Colonic mucosa (tissue), 4 donors: ENCODE data around the gene TLE4. TPM values are rescaled to one million over a fixed set of nuclear protein-coding genes. Genes with fewer than 3 reads are reported as not detected.

Experiments used
- DNase-seq: peaks from one replicate; pipeline ENCODE4 v3.0.0-alpha.2; 2020
- H3K27ac ChIP-seq: fragments of 200-600 bp; one replicate; pipeline ENCODE4 v1.8.0; 2021
- H3K27me3 ChIP-seq: fragments of 200-600 bp; one replicate; pipeline ENCODE4 v1.8.0; 2021
- H3K36me3 ChIP-seq: fragments of 200-600 bp; one replicate; pipeline ENCODE4 v1.8.0; 2021
- H3K4me1 ChIP-seq: fragments of 200-600 bp; one replicate; pipeline ENCODE4 v1.8.0; 2021; ENCODE audit warnings: mild to moderate bottlenecking
- H3K4me3 ChIP-seq: fragments of 200-600 bp; one replicate; pipeline ENCODE4 v1.8.0; 2021
- H3K9ac ChIP-seq, 2 donors: one replicate each; pipeline ENCODE4 v1.7.0; 2013; ENCODE audit warnings: control low read depth in 2 of 2, low read depth in 2 of 2, low read length in 2 of 2
- H3K9me3 ChIP-seq: fragments of 200-600 bp; one replicate; pipeline ENCODE4 v1.8.0; 2021
- CTCF ChIP-seq: fragments of 200-600 bp; IDR thresholded peaks from one replicate; pipeline ENCODE4 v1.8.0; 2022; ENCODE audit warnings: antibody characterized with exemption, mild to moderate bottlenecking
- intact Hi-C: fragments of 100-400 bp; cut with DNase I; formaldehyde crosslinking; loops from one replicate; pipeline ENCODE4 v1.14.1; 2022
- total RNA-seq, 2 donors: library from RNA; stranded (reverse); fragmentation: NEBNext Ultra II Directional in 1 of 2; extraction: Animal tissue kit (Norgen Biotek cat#: 25700) in 1 of 2; gene quantifications; one replicate each; pipeline ENCODE4 v1.2.1, GENCODE V29; 2021
- donor health status: healthy.
- donor health status: DM: no; HTN: no; CAD: no.
- donor health status: DM: no; HTN: no; CAD: no.

TLE4 gene
- total RNA-seq, 2 donors from 2014 or later, result 8.0 to 17.6 TPM

DNA sequence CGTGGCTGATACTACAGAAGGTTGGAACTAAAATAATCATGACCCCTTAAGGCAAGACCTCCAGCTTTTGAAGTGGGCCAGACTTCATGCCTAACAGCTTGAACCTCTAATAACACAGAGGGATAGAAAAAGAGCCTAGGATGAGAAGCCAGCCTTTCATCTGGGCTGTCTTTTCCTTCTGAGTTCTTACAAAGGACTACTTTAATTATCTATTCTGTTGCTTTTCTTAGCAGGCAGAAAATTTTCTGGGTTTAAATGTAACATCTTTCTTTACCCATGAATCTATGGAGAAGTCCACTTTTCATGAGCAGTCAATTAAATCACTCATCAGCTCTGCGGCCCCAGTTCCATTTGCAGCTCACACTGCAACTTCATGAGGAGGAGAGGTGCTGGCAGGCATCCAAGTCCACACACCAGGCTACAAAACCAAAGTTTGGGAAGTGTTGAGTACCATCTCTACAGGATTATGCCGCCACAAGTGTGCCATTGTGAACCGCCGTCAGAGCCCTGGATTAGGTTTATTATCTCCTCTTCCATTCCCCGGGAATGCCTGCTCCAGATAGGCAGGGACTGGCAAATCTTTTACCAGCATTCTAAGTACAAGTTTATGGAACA lies 192.0 kb downstream of the TLE4 start:
- Histone ChIP-seq H3K36me3 (no peaks in the 10 kb centered on the region), H3K27me3 (no peaks in the 10 kb centered on the region), H3K27ac (no peak overlapping the region), H3K4me1 (no peaks in the 10 kb centered on the region), H3K9ac (no peak overlapping the region), H3K9me3 (no peaks in the 10 kb centered on the region), H3K4me3 (no peak overlapping the region)
- no peak for TF ChIP-seq CTCF
- no peak for DNase-seq
- intact Hi-C loops, result no loop called here

GRCh38 chr9:79764374-79764773 lies 192.6 kb downstream of the TLE4 start:
- no peak overlapping the region for H3K4me3 ChIP-seq
- no peak overlapping the region for H3K9ac ChIP-seq
- H3K27ac ChIP-seq, result no peak overlapping the region
- no peaks in the 10 kb centered on the region for H3K4me1 ChIP-seq
- no peaks in the 10 kb centered on the region for H3K9me3 ChIP-seq
- intact Hi-C loops, result no loop called here
- peak; percentile 30 for DNase-seq
- H3K27me3 ChIP-seq, result no peaks in the 10 kb centered on the region
- H3K36me3 ChIP-seq, result no peaks in the 10 kb centered on the region
- no peak for TF ChIP-seq CTCF

DNA sequence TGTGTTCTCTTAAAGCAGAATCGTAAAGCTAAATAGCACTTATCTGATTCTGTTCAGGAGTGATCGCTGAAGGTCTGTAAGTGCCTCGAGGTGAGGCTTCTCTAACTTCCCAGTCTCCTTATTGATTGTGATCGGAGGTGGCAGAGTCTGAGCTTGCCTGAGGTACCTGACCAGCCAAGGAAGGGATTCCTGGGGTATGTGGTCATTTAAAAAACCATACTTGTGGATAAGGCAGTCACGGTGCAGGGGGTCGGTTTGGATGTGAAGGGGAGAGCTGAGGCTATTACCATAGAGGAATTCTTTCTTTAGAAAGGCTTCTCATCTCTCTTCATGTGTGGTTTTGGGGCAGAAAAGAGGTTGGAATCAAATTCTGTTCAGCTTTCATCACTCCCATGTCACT lies 193.7 kb downstream of the TLE4 start:
- Histone ChIP-seq H3K9me3 (no peaks in the 10 kb centered on the region), H3K36me3 (no peaks in the 10 kb centered on the region), H3K4me3 (no peak overlapping the region), H3K27ac (no peak overlapping the region), H3K27me3 (no peaks in the 10 kb centered on the region), H3K4me1 (no peaks in the 10 kb centered on the region), H3K9ac (no peak overlapping the region)
- no peak for DNase-seq
- TF ChIP-seq CTCF, result no peak
- intact Hi-C loops, result no loop called here

GRCh38 chr9:79766091-79766490 lies 194.3 kb downstream of the TLE4 start:
- intact Hi-C loops, result no loop called here

GRCh38 chr9:79768194-79768593 lies 196.4 kb downstream of the TLE4 start:
- no peak for DNase-seq
- Histone ChIP-seq H3K4me3 (no peak overlapping the region), H3K27me3 (no peaks in the 10 kb centered on the region), H3K4me1 (no peaks in the 10 kb centered on the region), H3K9me3 (no peaks in the 10 kb centered on the region), H3K9ac (no peak overlapping the region), H3K27ac (no peak overlapping the region), H3K36me3 (no peaks in the 10 kb centered on the region)
- intact Hi-C loops, result no loop called here
- TF ChIP-seq CTCF, result no peak

More at GRCh38 chr9:79766091-79766490, 194.3 kb downstream of the TLE4 start:
- no peak overlapping the region for H3K27ac ChIP-seq
- DNase-seq, result no peak
- H3K4me1 ChIP-seq, result no peaks in the 10 kb centered on the region
- H3K36me3 ChIP-seq, result no peaks in the 10 kb centered on the region
- TF ChIP-seq CTCF, result no peak
- H3K9ac ChIP-seq, result no peak overlapping the region
- H3K4me3 ChIP-seq, result no peak overlapping the region
- no peaks in the 10 kb centered on the region for H3K9me3 ChIP-seq
- H3K27me3 ChIP-seq, result no peaks in the 10 kb centered on the region
